PC-3 (cell line): ENCODE measurements around the gene SDK1. TPM values are rescaled to one million over a fixed set of nuclear protein-coding genes. Genes with fewer than 3 reads are reported as not detected.

Source experiments
- ATAC-seq: fragments of 200-7000 bp; cut with Tn5 transposase; 2 replicates; pipeline ENCODE4 v1.9.1; 2020; ENCODE audit warnings: mild to moderate bottlenecking, moderate library complexity
- BruUV-seq: library from RNA; stranded (reverse); fragments of 400-500 nt; replicated peaks from 2 replicates; lab custom pipeline; 2021; lab: Mats Ljungman, UMichigan
- CTCF ChIA-PET: fragments of 300-600 bp; sonication (Branson Sonifier 250); formaldehyde crosslinking; loops from one replicate; lab custom pipeline; 2022; ENCODE audit warnings: antibody characterized with exemption; lab: Charles Lee
- POLR2A ChIA-PET: fragments of 300-600 bp; sonication (Branson Sonifier 250); formaldehyde crosslinking; loops from one replicate; lab custom pipeline; 2022; ENCODE audit warnings: antibody characterized with exemption; ENCODE audit not compliant: unreplicated experiment; lab: Charles Lee
- DNase-seq: peaks from one replicate; pipeline ENCODE4 v3.0.0-alpha.2; 2015
- H2AFZ ChIP-seq: fragments of 300-600 bp; sonication (generic); 2 replicates; pipeline ENCODE4 v1.6.0; 2016; ENCODE audit warnings: antibody characterized with exemption, low read length
- H3F3A ChIP-seq: fragments of 300-600 bp; sonication (generic); one replicate; pipeline ENCODE4 v1.6.0; 2017; ENCODE audit warnings: antibody characterized with exemption, low read length, control low read depth, mild to moderate bottlenecking; ENCODE audit not compliant: unreplicated experiment
- H3K27ac ChIP-seq: fragments of 300-600 bp; sonication (generic); 2 replicates; pipeline ENCODE4 v1.5.1; 2016; ENCODE audit warnings: mild to moderate bottlenecking, low read length
- H3K27me3 ChIP-seq: fragments of 300-600 bp; sonication (generic); 2 replicates; pipeline ENCODE4 v1.6.1; 2016; ENCODE audit warnings: low read length, mixed read lengths
- H3K36me3 ChIP-seq: fragments of 300-600 bp; sonication (generic); 2 replicates; pipeline ENCODE4 v1.6.1; 2016; ENCODE audit warnings: low read depth, mixed run types, low read length, mixed read lengths
- H3K4me1 ChIP-seq: fragments of 300-600 bp; sonication (generic); 2 replicates; pipeline ENCODE4 v1.5.1; 2016; ENCODE audit warnings: low read length; ENCODE audit not compliant: insufficient read depth
- H3K4me2 ChIP-seq: fragments of 300-600 bp; sonication (generic); 2 replicates; pipeline ENCODE4 v1.6.0; 2016; ENCODE audit warnings: low read length
- H3K4me3 ChIP-seq: fragments of 300-600 bp; sonication (generic); 2 replicates; pipeline ENCODE4 v1.5.1; 2016; ENCODE audit warnings: mild to moderate bottlenecking, low read length, mixed read lengths
- H3K79me2 ChIP-seq: fragments of 300-600 bp; sonication (generic); 2 replicates; pipeline ENCODE4 v1.6.1; 2017; ENCODE audit warnings: low read length, mixed read lengths
- H3K9ac ChIP-seq: fragments of 300-600 bp; sonication (generic); 2 replicates; pipeline ENCODE4 v1.6.0; 2016; ENCODE audit warnings: mild to moderate bottlenecking, low read length
- H3K9me2 ChIP-seq: fragments of 300-600 bp; sonication (generic); replicated peaks from 2 replicates; pipeline ENCODE4 v1.6.1; 2016; ENCODE audit warnings: mixed run types, low read length, mixed read lengths
- H3K9me3 ChIP-seq: fragments of 300-600 bp; sonication (generic); 2 replicates; pipeline ENCODE4 v1.6.1; 2016; ENCODE audit warnings: low read length, mixed read lengths
- H4K20me1 ChIP-seq: fragments of 300-600 bp; sonication (generic); 2 replicates; pipeline ENCODE4 v1.6.1; 2016; ENCODE audit warnings: low read length, mixed read lengths
- EZH2 ChIP-seq: fragments of 300-600 bp; sonication (generic); IDR thresholded peaks from one replicate; pipeline ENCODE4 v1.6.1; 2017; ENCODE audit warnings: antibody characterized with exemption, mild to moderate bottlenecking, low read length; ENCODE audit not compliant: unreplicated experiment
- EZH2phosphoT487 ChIP-seq: fragments of 300-600 bp; sonication (generic); IDR thresholded peaks from 2 replicates; pipeline ENCODE4 v1.6.1; 2018; ENCODE audit warnings: mild to moderate bottlenecking, antibody characterized with exemption, low read length, borderline replicate concordance
- intact Hi-C: fragments of 100-400 bp; cut with micrococcal nuclease; formaldehyde crosslinking; loops from 2 replicates; pipeline ENCODE4 v1.9.0; 2023
- total RNA-seq: library from RNA; depleted of rRNA; stranded (reverse); fragments of >200 nt; gene quantifications from 2 replicates; pipeline ENCODE4 v1.2.3, GENCODE V29; 2014
- TF ChIP-seq, protein P1 (sequence below): fragments of 300-600 bp; sonication (generic); conservative IDR thresholded peaks from 2 replicates; pipeline ENCODE4 v1.5.1; 2017; ENCODE audit warnings: antibody characterized with exemption, low read depth, mild to moderate bottlenecking, low read length

SDK1 gene
- total RNA-seq, 1 experiment from 2014 or later = 2.8 TPM

DNA sequence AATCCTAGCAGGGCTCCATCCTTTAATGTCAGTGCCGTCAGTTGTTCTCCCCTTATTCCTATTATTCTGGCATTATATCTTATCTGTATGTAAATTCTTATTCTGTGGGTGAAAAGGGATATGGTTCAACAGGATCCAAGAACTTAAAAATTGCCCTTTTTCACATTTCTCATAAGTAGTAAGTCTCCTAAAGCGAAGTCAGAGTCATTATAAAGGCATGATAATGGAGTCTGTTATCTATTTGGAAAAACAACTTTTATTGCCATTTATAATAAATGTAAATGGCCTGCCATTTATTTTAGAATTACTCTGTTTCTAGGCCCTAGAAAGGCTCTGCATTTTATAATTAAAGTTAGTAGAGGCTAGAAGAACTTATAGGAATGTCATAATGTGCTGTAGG lies 31.3 kb downstream of the SDK1 start:
- H3K27ac ChIP-seq = no peak overlapping the region
- no peaks in the 10 kb centered on the region for H3K4me1 ChIP-seq
- H3K4me2 ChIP-seq = no peak overlapping the region
- BruUV-seq = no TSS peak
- DNase-seq (no peak), ATAC-seq (no peak)
- no peaks in the 10 kb centered on the region for H3K9me2 ChIP-seq
- intact Hi-C loops = no loop called here
- H3K9me3 ChIP-seq = no peaks in the 10 kb centered on the region
- H3F3A ChIP-seq = no peaks in the 10 kb centered on the region
- no peak overlapping the region for H2AFZ ChIP-seq
- ChIA-PET CTCF (no interaction called here), POLR2A (no interaction called here)
- H4K20me1 ChIP-seq = no peaks in the 10 kb centered on the region
- H3K9ac ChIP-seq = no peak overlapping the region
- TF ChIP-seq, protein P1, sequence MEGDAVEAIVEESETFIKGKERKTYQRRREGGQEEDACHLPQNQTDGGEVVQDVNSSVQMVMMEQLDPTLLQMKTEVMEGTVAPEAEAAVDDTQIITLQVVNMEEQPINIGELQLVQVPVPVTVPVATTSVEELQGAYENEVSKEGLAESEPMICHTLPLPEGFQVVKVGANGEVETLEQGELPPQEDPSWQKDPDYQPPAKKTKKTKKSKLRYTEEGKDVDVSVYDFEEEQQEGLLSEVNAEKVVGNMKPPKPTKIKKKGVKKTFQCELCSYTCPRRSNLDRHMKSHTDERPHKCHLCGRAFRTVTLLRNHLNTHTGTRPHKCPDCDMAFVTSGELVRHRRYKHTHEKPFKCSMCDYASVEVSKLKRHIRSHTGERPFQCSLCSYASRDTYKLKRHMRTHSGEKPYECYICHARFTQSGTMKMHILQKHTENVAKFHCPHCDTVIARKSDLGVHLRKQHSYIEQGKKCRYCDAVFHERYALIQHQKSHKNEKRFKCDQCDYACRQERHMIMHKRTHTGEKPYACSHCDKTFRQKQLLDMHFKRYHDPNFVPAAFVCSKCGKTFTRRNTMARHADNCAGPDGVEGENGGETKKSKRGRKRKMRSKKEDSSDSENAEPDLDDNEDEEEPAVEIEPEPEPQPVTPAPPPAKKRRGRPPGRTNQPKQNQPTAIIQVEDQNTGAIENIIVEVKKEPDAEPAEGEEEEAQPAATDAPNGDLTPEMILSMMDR = no peak
- no peak for TF ChIP-seq EZH2
- no peaks in the 10 kb centered on the region for H3K36me3 ChIP-seq
- no peaks in the 10 kb centered on the region for H3K27me3 ChIP-seq
- no peaks in the 10 kb centered on the region for H3K79me2 ChIP-seq
- no peak overlapping the region for H3K4me3 ChIP-seq

DNA sequence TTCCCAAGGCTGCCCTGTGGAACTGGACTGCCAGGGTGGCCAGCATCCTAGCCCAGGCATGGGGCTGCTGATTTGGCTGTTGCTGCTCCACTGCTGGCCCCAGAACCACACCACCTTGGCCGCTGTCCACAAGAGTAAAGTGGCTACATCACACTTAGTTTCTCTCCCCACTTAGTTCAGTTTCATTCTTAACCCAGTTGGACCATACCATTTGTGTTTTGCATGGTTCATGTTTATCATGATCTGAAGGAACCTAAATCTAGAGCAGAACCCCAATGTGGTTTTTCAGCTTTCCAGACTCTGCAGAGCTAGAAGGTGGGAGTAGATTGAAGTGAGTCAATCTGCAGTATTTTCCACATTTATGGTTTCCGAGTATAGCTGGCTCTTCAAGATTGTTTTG lies 32.8 kb downstream of the SDK1 start:
- CTCF ChIA-PET = no interaction called here
- intact Hi-C loops = no loop called here
- BruUV-seq = no TSS peak

DNA sequence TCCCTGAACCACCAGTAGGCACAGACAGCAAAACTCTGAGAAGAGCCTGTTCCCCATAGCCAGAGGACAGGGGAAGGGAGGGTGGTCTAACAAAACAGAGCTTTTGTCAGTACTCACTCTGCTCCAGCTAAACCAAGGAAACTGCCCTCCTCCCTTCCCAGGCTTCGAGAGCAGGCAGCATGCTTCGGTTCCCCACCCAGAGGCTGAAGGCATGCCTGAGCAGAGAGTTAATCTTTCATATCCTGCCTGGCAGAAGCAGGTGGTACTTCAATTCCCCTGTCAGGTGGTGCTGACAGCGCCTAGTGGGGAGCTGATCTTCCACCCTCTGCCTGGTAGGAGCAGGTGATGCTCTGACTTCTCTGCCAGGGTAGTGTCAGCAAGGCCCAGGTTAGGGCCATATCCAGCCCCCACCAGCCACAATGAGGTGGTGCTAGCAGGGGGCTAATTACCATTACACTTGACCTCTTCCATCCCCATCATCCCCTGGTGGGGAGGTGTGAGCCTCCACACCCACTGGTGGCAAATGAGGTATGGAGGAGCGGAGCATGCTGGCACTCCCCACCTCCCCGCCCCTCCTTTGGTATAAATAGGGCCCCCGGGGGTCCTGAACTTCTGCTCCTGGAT lies 35.1 kb downstream of the SDK1 start:
- Histone ChIP-seq H3K9ac (no peak overlapping the region), H3K9me2 (no peaks in the 10 kb centered on the region), H4K20me1 (no peaks in the 10 kb centered on the region), H3K4me3 (no peak overlapping the region), H3K27me3 (no peaks in the 10 kb centered on the region), H3K36me3 (no peaks in the 10 kb centered on the region), H3K9me3 (no peaks in the 10 kb centered on the region), H3F3A (no peaks in the 10 kb centered on the region), H3K4me2 (no peak overlapping the region), H3K79me2 (no peaks in the 10 kb centered on the region), H3K27ac (no peak overlapping the region), H2AFZ (no peak overlapping the region), H3K4me1 (0 out of 2 replicates have a peak, but pooled peaks cover 6% of the 10 kb centered on the region)
- ChIA-PET POLR2A (no interaction called here), CTCF (no interaction called here)
- no TSS peak for BruUV-seq
- TF ChIP-seq, protein P1 = no peak
- TF ChIP-seq EZH2 = no peak
- TF ChIP-seq EZH2phosphoT487 = no peak
- DNase-seq (no peak), ATAC-seq (no peak)
- intact Hi-C loops = no loop called here

More for the DNA sequence above, 32.8 kb downstream of the SDK1 start:
- DNase-seq = no peak
- POLR2A ChIA-PET = no interaction called here
- Histone ChIP-seq H4K20me1 (no peaks in the 10 kb centered on the region), H3K27ac (no peak overlapping the region), H3K36me3 (no peaks in the 10 kb centered on the region), H3K4me2 (no peak overlapping the region), H3F3A (no peaks in the 10 kb centered on the region), H3K9ac (no peak overlapping the region), H3K27me3 (no peaks in the 10 kb centered on the region), H3K4me3 (no peak overlapping the region), H3K9me3 (no peaks in the 10 kb centered on the region), H3K79me2 (no peaks in the 10 kb centered on the region), H2AFZ (no peak overlapping the region), H3K9me2 (no peaks in the 10 kb centered on the region), H3K4me1 (0 out of 2 replicates have a peak, but pooled peaks cover 6% of the 10 kb centered on the region)
- ATAC-seq = no peak
- TF ChIP-seq EZH2phosphoT487 (no peak), EZH2 (no peak)
- TF ChIP-seq, protein P1 = no peak
